ENCODE data around the gene TCF7L1.
"Not testable (repeated sequence)": the region's sequence is repeated elsewhere in the genome, so short reads cannot be mapped to it uniquely, and the experiment has no call there.

The TCF7L1 gene

GRCh38 chr2:85116207-85116606 is 17.0 kb upstream of the TCF7L1 start:
- Mint-ChIP-seq H3K27ac (no peak overlapping the region), H3K4me1 (peaks cover 4% of the 10 kb centered on the region), H3K9me3 (no peaks in the 10 kb centered on the region), H3K4me3 (no peak overlapping the region), H3K27me3 (peaks cover 5% of the 10 kb centered on the region)
- no peak for ATAC-seq
- DNase-seq = no peak

- Mint-ChIP-seq H3K27ac (peak overlapping the region in 1 of 2 donors; percentile 3), H3K27me3 (no peaks in the 10 kb centered on the region), H3K4me3 (no peak overlapping the region), H3K9me3 (no peaks in the 10 kb centered on the region), H3K4me1 (peaks cover 4% of the 10 kb centered on the region)
- DNase-seq = no peak
- ATAC-seq = peak; percentile 15
Measured at GRCh38 chr2:85119900-85120299, 13.3 kb upstream of the TCF7L1 start.

- DNase-seq (no peak), ATAC-seq (no peak)
- no peaks in the 10 kb centered on the region for H3K9me3 Mint-ChIP-seq
- no peak overlapping the region for H3K27ac Mint-ChIP-seq
- H3K27me3 Mint-ChIP-seq = no peaks in the 10 kb centered on the region
- no peak overlapping the region for H3K4me3 Mint-ChIP-seq
- peaks cover 4% of the 10 kb centered on the region for H3K4me1 Mint-ChIP-seq
Measured at GRCh38 chr2:85120363-85120762, 12.8 kb upstream of the TCF7L1 start.

- H3K27me3 Mint-ChIP-seq = peaks cover 23% of the 10 kb centered on the region
- not testable (repeated sequence) for H3K4me3 Mint-ChIP-seq, ATAC-seq, H3K9me3 Mint-ChIP-seq, H3K4me1 Mint-ChIP-seq, DNase-seq, H3K27ac Mint-ChIP-seq
Measured at GRCh38 chr2:85126462-85126861, 6.7 kb upstream of the TCF7L1 start.

GRCh38 chr2:85129861-85130260 is 3.3 kb upstream of the TCF7L1 start:
- ATAC-seq (no peak), DNase-seq (no peak)
- Mint-ChIP-seq H3K4me1 (peaks cover 10% of the 10 kb centered on the region), H3K9me3 (no peaks in the 10 kb centered on the region), H3K27me3 (peaks cover 50% of the 10 kb centered on the region), H3K4me3 (no peak overlapping the region), H3K27ac (no peak overlapping the region)

GRCh38 chr2:85130407-85130806 is 2.8 kb upstream of the TCF7L1 start:
- Mint-ChIP-seq H3K4me3 (no peak overlapping the region), H3K27ac (no peak overlapping the region), H3K9me3 (no peaks in the 10 kb centered on the region), H3K4me1 (peaks cover 10% of the 10 kb centered on the region), H3K27me3 (peaks cover 55% of the 10 kb centered on the region)
- DNase-seq (no peak), ATAC-seq (no peak)

- no peak for ATAC-seq
- Mint-ChIP-seq H3K27me3 (peaks cover 63% of the 10 kb centered on the region), H3K4me1 (peaks cover 10% of the 10 kb centered on the region), H3K27ac (no peak overlapping the region), H3K4me3 (no peak overlapping the region), H3K9me3 (no peaks in the 10 kb centered on the region)
- DNase-seq = no peak
Measured at GRCh38 chr2:85131116-85131515, 2.1 kb upstream of the TCF7L1 start.

GRCh38 chr2:85132397-85132796 is 795 bp upstream of the TCF7L1 start:
- Mint-ChIP-seq H3K9me3 (no peaks in the 10 kb centered on the region), H3K4me3 (peak overlapping the region; percentile 79), H3K27me3 (peaks cover 71% of the 10 kb centered on the region), H3K27ac (no peak overlapping the region), H3K4me1 (peaks cover 10% of the 10 kb centered on the region)
- no peak for ATAC-seq
- DNase-seq = no peak

GRCh38 chr2:85133751-85134254 is 611 bp downstream of the TCF7L1 start:
- DNase-seq (peak; percentile 29 to 30), ATAC-seq (peak; percentile 29)
- Mint-ChIP-seq H3K27me3 (peaks cover 63% of the 10 kb centered on the region), H3K4me1 (peaks cover 10% of the 10 kb centered on the region), H3K4me3 (peak overlapping the region; percentile 55 to 62), H3K27ac (no peak overlapping the region), H3K9me3 (no peaks in the 10 kb centered on the region)

- peak overlapping the region; percentile 37 to 61 for H3K4me3 Mint-ChIP-seq
- H3K27me3 Mint-ChIP-seq = peaks cover 69% of the 10 kb centered on the region
- peaks cover 10% of the 10 kb centered on the region for H3K4me1 Mint-ChIP-seq
- H3K9me3 Mint-ChIP-seq = no peaks in the 10 kb centered on the region
- DNase-seq (peak in 1 of 2 donors; percentile 5), ATAC-seq (peak; percentile 21)
- H3K27ac Mint-ChIP-seq = no peak overlapping the region
Measured at GRCh38 chr2:85134255-85134895, 1.2 kb downstream of the TCF7L1 start.

GRCh38 chr2:85134896-85135659 is 1.9 kb downstream of the TCF7L1 start:
- H3K4me1 Mint-ChIP-seq = peaks cover 10% of the 10 kb centered on the region

GRCh38 chr2:85135660-85135914 is 2.4 kb downstream of the TCF7L1 start:
- no peak overlapping the region for H3K4me3 Mint-ChIP-seq
- ATAC-seq = no peak

More at GRCh38 chr2:85134896-85135659, 1.9 kb downstream of the TCF7L1 start:
- H3K4me3 Mint-ChIP-seq = peak overlapping the region; percentile 37 to 61
- peaks cover 73% of the 10 kb centered on the region for H3K27me3 Mint-ChIP-seq
- ATAC-seq (no peak), DNase-seq (no peak)
- no peak overlapping the region for H3K27ac Mint-ChIP-seq
- H3K9me3 Mint-ChIP-seq = no peaks in the 10 kb centered on the region

GRCh38 chr2:85137156-85137555 is 4.0 kb downstream of the TCF7L1 start:
- DNase-seq (no peak), ATAC-seq (no peak)
- H3K9me3 Mint-ChIP-seq = no peaks in the 10 kb centered on the region
- H3K27me3 Mint-ChIP-seq = peaks cover 70% of the 10 kb centered on the region
- H3K4me3 Mint-ChIP-seq = no peak overlapping the region
- H3K27ac Mint-ChIP-seq = no peak overlapping the region
- H3K4me1 Mint-ChIP-seq = peaks cover 9% of the 10 kb centered on the region

More at GRCh38 chr2:85135660-85135914, 2.4 kb downstream of the TCF7L1 start:
- H3K27me3 Mint-ChIP-seq = peaks cover 75% of the 10 kb centered on the region
- H3K4me1 Mint-ChIP-seq = peaks cover 10% of the 10 kb centered on the region
- no peak overlapping the region for H3K27ac Mint-ChIP-seq
- H3K9me3 Mint-ChIP-seq = no peaks in the 10 kb centered on the region
- DNase-seq = no peak

- ATAC-seq (no peak), DNase-seq (no peak)
- H3K9me3 Mint-ChIP-seq = no peaks in the 10 kb centered on the region
- H3K4me3 Mint-ChIP-seq = no peak overlapping the region
- H3K27ac Mint-ChIP-seq = no peak overlapping the region
- H3K27me3 Mint-ChIP-seq = peaks cover 29% of the 10 kb centered on the region
- H3K4me1 Mint-ChIP-seq = no peaks in the 10 kb centered on the region
Measured at GRCh38 chr2:85143463-85144082, 10.4 kb downstream of the TCF7L1 start.

GRCh38 chr2:85145116-85145820 is 12.1 kb downstream of the TCF7L1 start:
- no peaks in the 10 kb centered on the region for H3K9me3 Mint-ChIP-seq
- ATAC-seq = no peak
- H3K27me3 Mint-ChIP-seq = peaks cover 14% of the 10 kb centered on the region
- H3K27ac Mint-ChIP-seq = no peak overlapping the region
- no peaks in the 10 kb centered on the region for H3K4me1 Mint-ChIP-seq
- H3K4me3 Mint-ChIP-seq = no peak overlapping the region
- DNase-seq = no peak
